Measurements from ENCODE around the gene CARF.

Gene CARF

GRCh38 chr2:203021991-203022390 lies 109.9 kb downstream of the CARF start:
- TF ChIP-seq CTCF (IDR thresholded peaks at IDR 0.05; ENCODE audit: insufficient read depth, low read depth, low read length, missing control alignments), result no peak
- no peak overlapping the region for H3K4me3 ChIP-seq (ENCODE audit: low read depth, low read length)

GRCh38 chr2:203022751-203023150 lies 110.7 kb downstream of the CARF start:
- no peak for DNase-seq (ENCODE audit: low read depth)

More at GRCh38 chr2:203021991-203022390, 109.9 kb downstream of the CARF start:
- no peak for DNase-seq (ENCODE audit: low read depth)

GRCh38 chr2:203025592-203025991 lies 113.5 kb downstream of the CARF start:
- TF ChIP-seq CTCF (IDR thresholded peaks at IDR 0.05; ENCODE audit: insufficient read depth, low read depth, low read length, missing control alignments), result no peak
- H3K4me3 ChIP-seq (ENCODE audit: low read depth, low read length), result no peak overlapping the region
- no peak for DNase-seq (ENCODE audit: low read depth)

More at GRCh38 chr2:203022751-203023150, 110.7 kb downstream of the CARF start:
- no peak overlapping the region for H3K4me3 ChIP-seq (ENCODE audit: low read depth, low read length)
- no peak for TF ChIP-seq CTCF (IDR thresholded peaks at IDR 0.05; ENCODE audit: insufficient read depth, low read depth, low read length, missing control alignments)

GRCh38 chr2:203030545-203030944 lies 118.5 kb downstream of the CARF start:
- no peak for DNase-seq (ENCODE audit: low read depth)
- no peak for TF ChIP-seq CTCF (IDR thresholded peaks at IDR 0.05; ENCODE audit: insufficient read depth, low read depth, low read length, missing control alignments)
- no peak overlapping the region for H3K4me3 ChIP-seq (ENCODE audit: low read depth, low read length)

GRCh38 chr2:203030991-203031390 lies 118.9 kb downstream of the CARF start:
- H3K4me3 ChIP-seq (ENCODE audit: low read depth, low read length), result no peak overlapping the region
- no peak for TF ChIP-seq CTCF (IDR thresholded peaks at IDR 0.05; ENCODE audit: insufficient read depth, low read depth, low read length, missing control alignments)
- DNase-seq (ENCODE audit: low read depth), result no peak

- DNase-seq (ENCODE audit: low read depth), result no peak
- no peak for TF ChIP-seq CTCF (IDR thresholded peaks at IDR 0.05; ENCODE audit: insufficient read depth, low read depth, low read length, missing control alignments)
Observed at GRCh38 chr2:203033395-203033794, 121.3 kb downstream of the CARF start.

GRCh38 chr2:203035879-203036470 lies 123.9 kb downstream of the CARF start:
- no peak overlapping the region for H3K4me3 ChIP-seq (ENCODE audit: low read depth, low read length)
- DNase-seq (ENCODE audit: low read depth), result no peak
- no peak for TF ChIP-seq CTCF (IDR thresholded peaks at IDR 0.05; ENCODE audit: insufficient read depth, low read depth, low read length, missing control alignments)

More at GRCh38 chr2:203033395-203033794, 121.3 kb downstream of the CARF start:
- no peak overlapping the region for H3K4me3 ChIP-seq (ENCODE audit: low read depth, low read length)
